ELR (cell line): Measurements from ENCODE around the gene POMT2.

Experiments
- DNase-seq: peaks from one replicate; pipeline ENCODE4 v3.0.0-alpha.2; 2015; ENCODE audit warnings: low read depth

Gene POMT2

DNA sequence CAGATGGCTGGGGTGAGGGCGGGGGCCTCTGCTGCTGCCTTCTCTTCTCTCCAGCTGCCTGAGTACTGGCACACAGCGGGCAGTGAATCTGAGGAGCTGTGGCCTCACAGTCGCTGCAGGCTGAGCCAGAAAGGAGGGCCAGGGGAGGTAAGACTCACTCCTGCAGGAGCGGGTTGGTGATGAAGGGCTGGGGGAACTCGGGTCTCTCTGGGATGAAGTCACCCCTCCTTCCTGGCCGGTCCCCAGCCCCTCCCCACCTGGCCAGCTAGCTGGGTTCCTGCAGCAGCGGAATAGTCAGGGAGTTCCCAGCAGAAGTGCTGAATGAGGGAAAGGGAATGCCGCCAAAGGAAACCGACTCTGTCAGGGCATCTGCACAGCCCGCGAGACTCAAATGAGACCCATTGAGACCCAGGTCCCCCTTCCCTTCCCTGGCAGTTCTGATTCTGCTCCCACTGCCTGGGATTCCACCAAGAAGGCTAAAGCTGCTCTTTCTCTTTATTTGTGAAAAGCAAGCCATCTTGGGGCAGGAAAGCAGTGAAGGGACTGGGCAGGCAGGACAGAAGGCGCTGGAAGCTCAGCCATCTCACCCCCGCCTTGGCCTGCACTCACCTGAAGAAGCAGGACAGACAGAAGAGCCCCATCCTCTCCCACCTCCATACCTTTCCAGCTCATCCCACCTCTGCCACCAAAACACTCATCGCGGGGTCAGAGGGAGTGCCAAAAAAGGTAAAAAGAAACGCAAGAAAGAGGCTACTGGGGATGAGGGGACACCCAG, 54.9 kb downstream of the POMT2 start:
- no peak for DNase-seq

DNA sequence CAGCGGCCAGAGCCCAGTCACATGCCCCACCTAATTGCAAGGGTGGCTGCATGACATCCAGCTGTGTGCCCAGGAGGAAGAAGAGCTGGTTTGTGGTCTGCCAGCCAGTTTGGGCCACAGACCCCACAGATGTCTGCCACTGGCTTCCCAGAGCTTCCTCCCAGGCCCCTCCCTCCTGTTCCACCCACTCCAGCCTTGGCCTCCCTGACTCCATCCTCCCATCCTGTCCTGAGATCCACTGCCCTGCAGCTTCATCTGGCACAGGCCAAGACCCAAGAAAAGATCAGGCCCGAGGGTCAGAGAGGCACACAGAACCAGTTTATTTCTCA, 55.5 kb downstream of the POMT2 start:
- DNase-seq: no peak

DNA sequence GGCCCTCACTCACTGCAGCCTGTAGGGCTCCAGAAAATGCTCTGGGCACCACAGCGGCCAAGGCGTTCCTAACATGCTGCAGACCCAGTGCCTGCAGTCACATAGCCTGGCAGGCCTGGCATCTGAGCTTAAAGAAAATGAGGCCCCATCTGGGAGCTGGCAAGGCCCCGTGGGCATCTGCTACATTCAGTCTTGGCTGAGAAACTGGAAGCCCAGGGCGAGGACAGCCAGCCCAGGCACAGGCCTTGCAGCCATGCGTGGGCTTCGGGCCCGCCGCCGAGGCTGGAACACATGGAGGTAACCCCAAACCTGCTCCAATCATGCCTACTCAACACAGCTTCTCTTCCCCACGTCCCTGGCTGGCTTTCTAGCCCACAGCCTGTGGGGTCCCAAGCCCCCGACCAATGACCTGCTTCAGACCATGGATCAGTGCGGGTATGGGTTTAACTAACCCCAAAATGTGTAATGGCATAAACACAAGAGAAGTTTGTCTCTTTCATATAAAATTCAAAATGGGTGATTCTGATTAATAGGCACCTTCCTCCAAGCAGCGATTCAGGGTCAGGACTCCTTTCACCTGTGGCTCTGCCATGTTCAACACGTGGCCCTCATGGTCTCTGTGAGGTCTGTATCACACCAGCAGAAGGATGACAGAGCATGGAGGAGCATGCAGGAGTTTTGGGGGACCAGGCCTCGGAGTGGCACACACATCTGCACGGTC, 56.1 kb downstream of the POMT2 start:
- no peak for DNase-seq

DNA sequence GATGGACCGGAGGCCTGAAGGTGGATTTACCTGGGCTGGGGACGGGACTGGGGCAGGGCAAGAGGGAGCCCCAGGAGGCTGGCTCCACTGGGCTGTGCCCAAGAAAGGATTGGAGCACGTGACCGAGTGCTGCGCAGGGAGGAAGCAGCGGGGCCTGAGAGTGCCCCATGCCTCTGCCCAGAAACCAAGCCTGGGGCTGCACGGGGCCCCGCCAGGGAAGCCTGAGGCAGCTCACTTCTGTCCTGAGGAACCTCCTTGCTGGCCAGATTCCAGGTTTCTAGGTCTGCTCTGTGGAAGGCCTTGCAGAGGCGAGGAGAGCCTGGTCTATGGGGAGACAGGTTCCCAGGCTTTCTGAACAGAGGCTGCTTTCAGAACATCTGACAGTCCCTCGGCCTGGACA, 60.1 kb downstream of the POMT2 start:
- no peak for DNase-seq

DNA sequence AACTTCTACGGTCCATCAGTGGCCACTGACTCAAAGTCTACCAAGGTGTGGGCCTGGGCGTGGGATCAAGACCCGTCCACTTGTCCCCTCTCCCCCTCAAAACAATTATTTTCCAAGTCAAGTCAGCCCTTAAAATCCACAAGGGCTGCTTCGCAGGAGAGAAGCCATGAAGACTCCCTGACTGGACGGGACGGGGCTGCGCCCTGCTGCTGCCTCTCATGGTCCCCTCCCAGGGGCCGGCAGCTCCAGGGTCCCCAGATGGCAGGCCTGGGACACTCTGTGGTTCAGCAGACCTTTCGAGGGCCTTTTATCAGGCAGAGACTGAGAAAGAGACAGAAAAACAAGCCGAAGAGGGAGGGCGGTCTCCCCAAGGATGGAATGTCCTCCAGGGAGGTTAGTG, 60.5 kb downstream of the POMT2 start:
- no peak for DNase-seq

DNA sequence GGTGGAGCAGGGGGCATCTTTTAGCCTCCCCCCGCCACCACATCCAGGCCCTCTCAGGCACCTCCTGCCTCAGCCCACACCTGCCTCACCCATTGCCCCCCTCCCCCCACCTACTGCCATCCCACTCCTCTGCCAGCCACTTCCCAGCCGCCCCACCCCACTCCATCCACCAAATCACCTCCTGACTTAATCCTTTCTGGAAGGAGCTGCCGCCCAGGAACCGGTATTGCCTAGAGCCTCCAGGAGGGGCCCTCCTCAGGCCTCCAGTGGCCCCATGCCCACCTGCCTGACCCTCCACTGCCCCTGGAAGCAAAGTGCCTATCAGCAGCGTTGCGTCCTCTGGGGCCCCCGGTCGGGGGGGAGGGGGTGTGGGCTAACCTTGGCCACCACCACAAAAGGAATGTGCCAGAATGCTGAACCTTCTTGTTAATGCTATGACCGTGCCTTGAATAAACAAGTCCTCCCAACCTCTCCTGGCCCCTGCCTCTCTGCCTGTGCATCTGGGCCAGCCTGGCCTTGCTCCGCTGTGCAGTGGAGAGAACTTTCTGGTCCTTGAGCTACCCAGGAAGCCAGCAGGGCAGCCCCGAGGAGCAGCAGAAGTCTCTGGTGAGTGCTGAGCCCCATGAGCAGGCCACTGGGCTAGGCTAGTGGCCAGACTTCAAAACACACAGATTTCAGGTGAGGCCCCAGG, 61.5 kb downstream of the POMT2 start:
- no peak for DNase-seq

DNA sequence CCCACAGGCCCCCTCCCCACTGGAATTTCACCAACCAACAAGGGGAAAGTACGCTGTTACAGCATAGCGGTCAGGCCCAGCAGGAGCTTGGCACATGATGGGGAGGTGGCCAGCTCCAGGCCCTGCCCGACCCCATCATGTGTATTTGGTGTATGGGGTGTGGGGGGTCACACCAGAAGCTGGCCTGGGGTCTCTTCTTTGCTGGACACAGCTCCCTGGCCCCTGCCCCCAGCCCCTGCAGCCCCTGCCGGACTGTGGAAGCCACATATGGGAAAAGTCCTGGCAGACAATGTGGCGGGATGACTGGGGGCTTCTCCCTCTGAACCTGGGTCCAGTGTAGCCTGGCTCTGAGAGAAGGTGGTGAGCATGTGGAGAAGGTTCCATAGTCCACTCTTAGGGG, 62.1 kb downstream of the POMT2 start:
- no peak for DNase-seq

DNA sequence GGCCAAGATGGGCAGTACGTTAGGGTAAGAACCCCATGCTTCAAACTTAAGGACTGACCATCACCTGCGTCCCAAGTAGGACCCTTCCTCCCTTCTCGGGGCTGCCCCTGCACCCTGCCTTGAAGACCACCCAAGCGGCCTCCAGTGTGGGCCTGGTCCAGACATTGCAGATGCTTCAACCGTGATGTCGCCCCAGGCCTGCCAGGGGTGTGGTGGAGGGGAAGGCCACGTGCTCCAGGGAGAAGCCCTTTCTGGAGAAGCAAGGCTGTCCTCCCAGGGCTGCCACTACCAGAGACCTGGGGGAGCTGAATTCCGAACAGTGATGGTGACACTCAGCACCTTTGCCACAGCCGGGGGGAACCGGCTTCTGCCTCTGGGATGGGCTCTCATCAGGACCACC, 63.0 kb downstream of the POMT2 start:
- no peak for DNase-seq

DNA sequence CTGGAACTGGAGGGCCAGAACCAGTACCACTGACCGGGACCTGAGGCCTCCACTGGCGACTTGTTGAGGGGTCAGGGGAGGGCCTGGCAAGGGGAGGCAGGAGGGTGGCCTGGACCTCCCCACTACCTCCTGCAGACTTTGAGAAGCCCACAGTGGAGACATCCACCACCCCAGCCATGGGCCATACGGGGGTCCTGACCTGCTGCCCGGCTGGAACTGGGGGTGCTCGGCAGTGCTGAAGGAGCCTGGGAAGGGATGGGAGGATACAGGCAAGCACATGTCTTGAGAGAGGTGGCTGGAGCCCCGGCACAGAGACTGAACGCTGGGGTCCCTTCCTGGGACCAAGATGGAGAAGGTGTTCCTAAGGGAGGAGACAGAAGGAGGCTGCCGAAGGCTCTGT, 64.0 kb downstream of the POMT2 start:
- DNase-seq: no peak

DNA sequence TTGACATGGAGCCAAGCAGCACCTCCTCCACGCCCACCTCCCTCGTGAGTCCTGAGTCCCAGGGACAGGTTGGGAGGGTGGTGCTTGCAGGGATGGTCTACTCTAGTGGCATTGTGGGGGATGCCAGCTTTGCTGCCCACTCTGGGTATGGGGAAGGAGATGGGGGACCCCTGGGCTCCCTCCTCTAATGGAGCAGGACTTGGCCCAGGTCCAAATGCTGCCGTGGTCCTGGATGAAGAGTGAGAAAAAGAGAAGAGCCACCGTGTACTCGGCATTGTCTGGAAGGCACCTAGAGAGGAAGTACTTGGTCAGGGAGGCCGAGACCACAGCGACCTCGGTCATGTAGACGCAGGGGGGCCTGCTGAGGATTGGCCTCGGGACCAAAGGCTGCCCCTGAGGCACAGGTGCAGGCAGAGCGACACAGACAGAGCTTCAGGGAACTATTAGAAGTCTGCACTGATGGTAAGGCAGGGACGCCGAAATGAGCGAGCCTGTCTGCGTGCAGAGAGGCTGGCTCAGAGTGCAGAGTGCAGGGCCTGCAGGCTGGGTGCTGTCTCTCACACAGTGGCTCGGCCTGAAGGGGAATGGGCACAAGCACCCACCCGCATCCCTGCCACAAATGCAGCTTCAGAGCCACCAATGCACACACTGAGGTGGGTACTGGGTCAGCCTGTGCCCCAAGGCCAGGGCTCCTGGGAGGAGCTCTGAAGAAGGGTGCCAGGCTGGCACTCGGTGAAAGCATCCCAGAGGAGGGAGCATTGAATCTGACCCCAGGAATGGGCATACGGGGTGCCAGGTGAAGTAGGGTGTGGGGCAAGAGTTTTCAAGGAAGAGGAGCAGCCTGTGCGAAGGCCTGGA, 67.1 kb downstream of the POMT2 start:
- no peak for DNase-seq

DNA sequence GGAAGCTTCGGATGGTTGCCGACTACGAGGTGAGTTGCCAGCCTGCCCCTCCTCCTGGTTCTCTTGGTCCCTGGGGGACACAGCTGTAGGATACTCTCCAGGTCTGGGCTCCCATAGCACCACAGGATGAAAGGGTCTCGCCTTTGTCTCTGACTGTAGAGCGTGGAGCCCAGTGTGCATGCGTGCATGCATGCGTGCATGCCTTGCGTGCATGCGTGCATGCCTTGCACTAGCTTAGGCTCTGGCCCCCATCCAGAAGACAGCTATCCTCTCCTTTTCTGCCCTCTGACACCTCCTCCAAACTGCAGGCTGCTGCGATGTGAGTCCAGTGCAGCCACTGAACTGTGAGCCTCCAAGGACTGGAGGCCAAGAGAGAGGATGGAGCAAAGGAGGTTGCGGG, 68.8 kb downstream of the POMT2 start:
- DNase-seq: no peak

DNA sequence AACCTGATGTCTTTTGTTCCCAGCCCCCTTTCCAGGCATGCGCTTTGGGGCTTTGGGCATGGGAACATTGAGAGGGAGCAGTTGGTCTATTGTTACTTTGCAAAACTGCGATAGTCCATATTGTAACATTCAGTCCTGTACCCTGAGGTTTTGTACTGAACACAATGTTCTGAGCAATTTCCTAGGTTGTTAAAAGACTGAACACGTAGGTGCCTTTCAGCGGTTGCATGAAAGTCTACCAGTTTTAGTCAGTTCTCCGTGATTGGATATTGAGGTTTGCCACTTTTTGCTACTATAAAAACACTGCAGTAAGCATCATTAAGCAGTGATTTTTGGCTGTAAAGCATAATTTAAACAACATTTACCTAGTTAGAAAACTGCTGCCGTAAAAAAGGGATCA, 69.8 kb downstream of the POMT2 start:
- DNase-seq: no peak

DNA sequence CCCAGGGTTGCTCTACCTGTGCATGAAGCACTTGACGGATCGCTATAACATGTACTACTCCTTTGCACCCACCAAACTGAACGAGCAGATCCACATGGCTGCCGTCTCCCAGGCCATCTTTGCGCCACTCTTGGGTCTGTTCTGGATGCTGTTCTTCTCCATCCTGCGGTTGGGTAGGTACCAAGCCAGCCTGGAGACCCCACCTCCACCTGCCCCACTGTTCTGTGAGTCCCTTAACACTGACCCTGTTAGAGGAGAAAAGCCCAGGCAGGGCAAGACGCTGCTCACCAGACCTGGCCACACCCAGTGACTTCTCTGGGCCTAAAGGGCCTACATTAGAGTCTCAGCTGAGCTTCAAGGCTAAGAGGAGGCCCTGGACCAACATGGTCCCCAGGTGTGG, 71.4 kb downstream of the POMT2 start:
- no peak for DNase-seq

DNA sequence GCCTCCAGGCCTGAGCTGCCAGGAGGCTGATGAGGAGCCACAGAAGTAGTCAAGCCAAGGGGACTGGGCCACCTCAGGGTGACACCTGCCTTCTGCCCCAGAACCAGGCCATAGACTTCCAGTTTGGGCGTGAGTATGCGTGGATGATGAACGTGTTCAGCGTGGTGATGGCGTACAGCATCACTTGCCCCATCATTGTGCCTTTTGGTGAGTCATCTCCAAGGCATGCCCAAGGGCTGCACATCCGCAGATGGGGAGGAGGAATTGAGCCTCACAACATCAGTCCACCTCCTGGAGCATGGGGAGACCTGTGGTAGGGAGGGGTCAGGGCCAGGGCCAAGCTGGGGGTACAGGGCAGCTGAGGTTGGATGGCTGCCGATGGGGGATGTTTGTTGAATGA, 72.0 kb downstream of the POMT2 start:
- DNase-seq: peak; percentile 75

DNA sequence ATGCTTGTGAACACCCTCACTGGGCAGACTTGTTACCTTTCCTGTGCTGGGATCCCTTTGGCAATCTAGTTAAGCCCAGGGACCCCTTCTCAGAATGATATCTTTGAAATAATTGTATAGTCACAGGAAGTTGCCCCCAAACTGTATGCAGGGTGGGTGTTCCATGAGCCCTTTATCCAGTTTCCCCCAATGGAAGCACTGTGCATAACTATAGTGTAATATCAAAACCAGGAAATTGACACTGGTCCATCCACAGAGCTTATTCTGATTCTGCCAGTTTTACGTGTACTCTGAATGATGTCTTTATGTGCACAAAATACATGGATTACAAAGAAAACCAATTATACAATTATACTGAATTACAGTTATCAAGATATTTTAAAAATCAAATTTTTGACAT, 73.9 kb downstream of the POMT2 start:
- DNase-seq: no peak

DNA sequence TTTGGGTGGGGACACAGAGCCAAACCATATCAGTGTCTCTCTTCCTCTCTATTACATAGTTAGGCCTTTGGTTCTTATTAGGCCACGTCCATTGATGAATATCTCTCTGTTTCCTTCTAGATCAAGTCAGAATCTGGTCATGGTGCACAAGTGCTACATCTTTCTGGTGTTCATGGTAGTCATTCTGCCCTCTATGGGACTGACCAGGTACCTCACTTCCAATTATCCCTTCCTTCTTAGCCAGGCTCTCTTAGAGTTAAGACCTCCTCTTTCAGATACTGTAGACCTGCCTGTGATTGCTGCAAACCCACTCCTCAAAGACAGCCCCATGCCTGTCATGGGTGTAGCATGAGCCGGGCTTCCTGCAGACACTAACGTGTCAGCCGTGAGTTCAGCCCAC, 74.9 kb downstream of the POMT2 start:
- no peak for DNase-seq

DNA sequence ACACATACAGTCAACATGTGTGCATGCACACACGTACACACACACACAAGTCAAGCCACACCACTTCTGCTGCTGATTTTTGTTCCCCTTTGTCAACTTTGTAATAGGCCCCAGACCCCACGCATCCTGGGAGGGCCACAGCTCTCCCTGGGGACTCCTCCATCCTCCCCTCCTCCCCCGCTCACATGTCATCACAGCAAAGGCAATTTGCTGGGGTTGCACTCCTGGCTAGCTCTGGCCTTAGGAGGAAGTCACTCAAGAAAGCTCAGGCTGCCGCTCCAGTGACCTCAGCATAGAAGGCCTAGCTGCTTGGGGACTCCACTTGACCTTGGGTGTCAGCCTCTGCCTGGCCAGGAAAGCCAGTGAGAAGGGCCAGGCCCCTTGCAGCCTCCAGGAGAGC, 76.8 kb downstream of the POMT2 start:
- no peak for DNase-seq

DNA sequence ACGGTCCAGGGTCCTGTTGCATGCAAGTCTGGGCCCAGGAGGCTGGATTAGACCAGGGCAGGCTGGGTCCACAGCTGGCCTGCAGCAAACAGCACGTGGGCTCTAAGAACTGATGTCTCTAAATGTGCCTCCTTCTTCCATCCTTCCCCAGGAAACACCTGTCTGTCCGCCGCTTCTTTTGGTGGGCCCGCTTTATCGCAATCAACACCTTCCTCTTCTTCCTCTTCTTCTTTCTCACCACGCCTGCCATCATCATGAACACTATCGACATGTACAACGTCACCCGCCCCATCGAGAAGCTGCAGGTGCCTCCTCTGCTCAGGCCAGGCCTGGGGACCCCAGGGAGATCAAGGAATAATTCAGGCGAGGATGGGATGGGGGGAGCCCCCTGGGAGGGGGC, 77.9 kb downstream of the POMT2 start:
- no peak for DNase-seq

DNA sequence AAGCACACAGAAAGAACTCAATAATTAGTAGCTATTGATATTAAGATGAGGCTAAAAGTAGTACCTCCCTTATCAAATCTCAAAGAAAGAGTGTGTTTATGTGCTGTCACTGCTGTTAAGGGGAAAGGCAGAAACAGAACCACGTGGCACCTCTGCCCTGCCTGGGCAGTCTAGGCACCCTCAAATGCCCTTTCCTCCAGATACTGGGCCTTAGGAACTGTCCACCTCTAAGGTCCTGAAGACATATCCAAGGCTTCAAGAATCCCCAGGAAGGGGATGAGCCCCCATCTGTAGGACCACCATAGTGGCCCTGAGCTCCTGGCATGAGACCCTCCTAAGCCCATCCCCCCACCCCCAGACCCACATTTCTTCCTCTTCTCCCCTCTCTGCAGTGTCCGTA, 78.7 kb downstream of the POMT2 start:
- no peak for DNase-seq

DNA sequence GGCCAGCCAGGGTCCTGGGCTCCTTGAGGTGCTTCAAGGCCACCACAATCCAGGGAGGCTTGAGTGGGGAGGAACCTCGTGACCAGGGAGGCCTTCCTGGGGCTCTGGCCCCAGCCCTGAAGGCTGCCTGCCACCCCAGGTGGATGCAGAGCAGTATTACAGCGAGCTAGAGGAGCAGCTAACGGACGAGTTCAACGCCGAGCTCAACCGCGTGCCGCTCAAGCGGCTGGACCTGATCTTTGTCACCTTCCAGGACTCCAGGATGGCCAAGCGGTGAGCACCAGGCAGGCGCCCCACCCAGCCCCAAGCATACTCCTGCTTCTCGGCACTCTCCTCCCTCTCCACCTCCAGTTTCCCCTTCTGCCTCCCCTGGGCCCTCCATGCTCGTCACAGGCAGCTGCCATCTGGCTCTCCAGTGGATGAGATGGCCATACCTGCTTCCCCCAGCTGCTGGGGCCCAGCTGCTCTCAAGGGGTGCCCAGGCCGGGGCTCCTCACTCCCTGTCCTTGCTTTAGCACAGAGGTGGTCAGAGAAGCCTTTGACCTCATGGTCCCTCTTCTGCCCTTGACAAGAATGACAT, 80.3 kb downstream of the POMT2 start:
- DNase-seq: no peak

DNA sequence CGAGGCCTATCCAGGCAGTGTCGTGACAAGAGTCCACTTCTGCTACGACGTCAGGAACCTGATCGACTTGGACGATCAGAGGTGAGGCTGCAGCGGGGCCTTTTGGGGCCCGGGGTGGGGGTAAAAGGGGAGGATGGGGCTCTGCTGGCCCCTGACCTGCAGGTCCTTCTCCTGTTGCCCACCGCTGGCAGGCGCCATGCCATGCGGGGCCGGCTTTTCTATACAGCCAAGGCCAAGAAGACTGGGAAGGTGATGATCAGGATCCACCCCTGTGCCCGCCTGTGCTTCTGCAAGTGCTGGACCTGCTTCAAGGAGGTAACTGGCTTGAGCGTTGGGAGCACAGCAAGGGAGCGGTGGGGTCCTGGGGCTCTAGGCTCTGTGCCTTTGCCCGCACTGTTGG, 81.3 kb downstream of the POMT2 start:
- no peak for DNase-seq

DNA sequence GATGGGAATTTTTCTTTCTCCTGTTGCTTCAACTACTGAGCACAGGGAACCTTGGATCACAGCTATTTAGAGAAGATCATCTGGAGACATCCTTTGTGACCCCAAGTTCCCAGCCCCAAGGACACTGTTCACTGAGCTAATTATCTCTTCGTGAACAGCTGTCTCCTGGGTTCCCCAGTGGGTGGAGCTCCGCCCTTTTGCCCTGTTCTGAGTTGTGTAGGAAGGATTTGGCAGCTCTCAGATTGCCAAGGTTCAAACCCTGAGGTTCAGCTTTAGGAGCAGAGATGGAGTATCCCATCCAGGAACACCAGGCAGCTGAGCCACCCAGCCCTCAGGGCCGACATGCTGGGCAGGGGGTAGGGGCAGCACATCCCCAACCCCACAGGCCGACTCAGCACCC, 81.7 kb downstream of the POMT2 start:
- DNase-seq: no peak
